OCI-LY1 (cell line): Measurements from ENCODE around the gene RALY.

Experiments used
- CTCF ChIP-seq: fragments of 200-600 bp; sonication (generic), shearing (Covaris generic); IDR thresholded peaks from 2 replicates; pipeline ENCODE4 v1.5.1; 2017; ENCODE audit warnings: mild to moderate bottlenecking, antibody characterized with exemption, low read length, moderate library complexity, mixed read lengths
- EZH2 ChIP-seq: fragments of 200-600 bp; sonication (generic), shearing (Covaris generic); IDR thresholded peaks from 2 replicates; pipeline ENCODE4 v1.8.0; 2017; ENCODE audit warnings: borderline replicate concordance, mixed run types, mild to moderate bottlenecking, antibody characterized with exemption, low read length, moderate library complexity, mixed read lengths

- TF ChIP-seq CTCF (no peak), EZH2 (no peak)
Measured at GRCh38 chr20:34055290-34055689, 61.6 kb downstream of the RALY start.
